Activated CD4-positive, alpha-beta T cell treated with anti-CD3 and anti-CD28 coated beads for 36 hours (primary cell): ENCODE measurements around the gene ENOX1. TPM values are rescaled to one million over a fixed set of nuclear protein-coding genes. Genes with fewer than 3 reads are reported as not detected.

ENCODE experiments used
- ATAC-seq: fragments of 200-7000 bp; cut with Tn5 transposase; one replicate; pipeline ENCODE4 v1.10.0; 2021; ENCODE audit warnings: mild to moderate bottlenecking, moderate library complexity
- CTCF ChIA-PET: fragments of 350-600 bp; sonication (Branson Sonifier 250); formaldehyde crosslinking; loops from one replicate; lab custom pipeline; 2021; ENCODE audit warnings: antibody characterized with exemption; lab: Charles Lee
- POLR2A ChIA-PET: fragments of 350-600 bp; sonication (Branson Sonifier 250); formaldehyde crosslinking; loops from one replicate; lab custom pipeline; 2021; ENCODE audit warnings: antibody characterized with exemption, inconsistent platforms; lab: Charles Lee
- DNase-seq: peaks from one replicate; pipeline ENCODE4 v3.0.0-alpha.2; 2020
- H3K27ac Mint-ChIP-seq: one replicate; pipeline ENCODE4 v1.8.0; 2021; ENCODE audit warnings: mixed read lengths
- H3K27me3 Mint-ChIP-seq: one replicate; pipeline ENCODE4 v1.8.0; 2021; ENCODE audit warnings: mixed read lengths
- H3K36me3 Mint-ChIP-seq: one replicate; pipeline ENCODE4 v1.8.0; 2021; ENCODE audit warnings: low read depth, mixed read lengths
- H3K4me1 Mint-ChIP-seq: one replicate; pipeline ENCODE4 v1.8.0; 2021; ENCODE audit warnings: mixed read lengths
- H3K4me3 Mint-ChIP-seq: one replicate; pipeline ENCODE4 v1.8.0; 2021; ENCODE audit warnings: mild to moderate bottlenecking, moderate library complexity, mixed read lengths
- H3K9me3 Mint-ChIP-seq: one replicate; pipeline ENCODE4 v1.8.0; 2021; ENCODE audit warnings: low read depth, mixed read lengths
- intact Hi-C, 2 experiments: fragments of 100-400 bp; cut with DNase I in 1 of 2; cut with micrococcal nuclease in 1 of 2; formaldehyde crosslinking; loops; one replicate each; pipeline versions ENCODE4 v1.14.2 to v1.15.1; 2022 to 2024; cut with DNase I, micrococcal nuclease
- total RNA-seq, 2 experiments: library from RNA; stranded (reverse); gene quantifications; one replicate each; pipeline ENCODE4 v1.2.3, GENCODE V29; 2021

ENOX1 gene
- total RNA-seq, 2 experiments from 2014 or later, result 0.28 to 0.48 TPM

DNA sequence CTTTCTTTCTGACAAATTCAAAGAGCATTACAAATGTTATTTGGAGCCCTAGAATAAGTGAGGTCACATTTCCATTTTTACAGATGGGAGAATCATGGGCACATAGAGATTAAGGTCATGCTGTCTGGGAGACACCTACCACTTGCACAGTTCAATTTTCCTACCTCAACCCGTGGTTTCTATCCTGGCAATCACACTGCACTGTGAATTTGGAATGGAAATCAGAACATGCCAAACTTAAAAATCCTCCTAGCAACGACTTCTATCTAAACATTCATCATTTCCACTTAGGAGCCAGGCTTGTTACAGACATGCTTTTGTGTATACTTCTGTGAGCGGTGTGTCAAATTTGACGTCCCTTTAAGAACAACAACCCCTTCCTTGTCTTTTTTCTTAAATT lies 511.9 kb downstream of the ENOX1 start:
- ChIA-PET POLR2A (no interaction called here), CTCF (no interaction called here)
- no peaks in the 10 kb centered on the region for H3K9me3 Mint-ChIP-seq
- no peak overlapping the region for H3K27ac Mint-ChIP-seq
- H3K36me3 Mint-ChIP-seq, result no peaks in the 10 kb centered on the region
- H3K4me3 Mint-ChIP-seq, result no peak overlapping the region
- ATAC-seq (no peak), DNase-seq (no peak)
- H3K27me3 Mint-ChIP-seq, result peaks cover 2% of the 10 kb centered on the region
- no peaks in the 10 kb centered on the region for H3K4me1 Mint-ChIP-seq
- intact Hi-C loops, result no loop called here

DNA sequence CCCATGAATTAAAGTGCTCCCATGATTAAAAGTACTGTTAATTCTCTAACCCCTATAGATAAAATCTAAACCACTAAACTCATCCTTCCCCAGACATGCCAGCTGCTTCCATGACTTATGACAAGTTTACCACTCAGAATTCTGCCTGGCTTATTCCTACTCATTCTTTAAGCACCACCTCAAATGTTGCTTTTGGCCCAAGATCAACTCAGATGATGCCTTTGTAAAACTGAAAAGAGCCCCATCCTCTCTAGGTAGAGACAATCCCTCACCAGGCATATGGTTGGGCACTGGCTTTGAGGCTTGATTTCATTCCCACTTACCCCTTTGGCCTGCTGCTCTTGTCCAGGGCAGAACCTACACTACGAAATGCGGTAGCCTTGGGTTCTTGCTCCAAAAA lies 513.4 kb downstream of the ENOX1 start:
- no peak overlapping the region for H3K4me3 Mint-ChIP-seq
- H3K36me3 Mint-ChIP-seq, result no peaks in the 10 kb centered on the region
- ChIA-PET CTCF (no interaction called here), POLR2A (no interaction called here)
- no peaks in the 10 kb centered on the region for H3K4me1 Mint-ChIP-seq
- DNase-seq (no peak), ATAC-seq (no peak)
- no peaks in the 10 kb centered on the region for H3K9me3 Mint-ChIP-seq
- intact Hi-C loops, result no loop called here
- no peak overlapping the region for H3K27ac Mint-ChIP-seq
- H3K27me3 Mint-ChIP-seq, result peaks cover 2% of the 10 kb centered on the region

DNA sequence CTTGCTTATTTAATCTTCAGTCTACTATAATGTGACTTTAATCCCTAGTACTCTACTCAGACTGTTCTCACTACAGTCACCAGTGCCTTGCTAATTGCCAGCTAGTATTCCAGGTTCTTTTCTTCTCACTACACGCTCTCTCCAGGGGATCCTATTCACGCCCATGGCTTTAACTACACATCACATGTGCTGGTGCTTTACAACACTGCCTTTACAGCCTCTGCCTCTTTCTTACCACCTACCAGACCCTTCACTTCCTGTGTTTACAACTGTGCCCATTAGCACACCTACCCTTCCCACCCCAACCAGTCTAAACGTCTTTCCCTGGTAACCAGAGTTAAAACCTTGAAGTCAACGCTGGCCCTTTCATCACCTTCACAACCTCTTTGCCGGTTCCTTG lies 513.9 kb downstream of the ENOX1 start:
- H3K27me3 Mint-ChIP-seq, result peaks cover 2% of the 10 kb centered on the region
- H3K9me3 Mint-ChIP-seq, result no peaks in the 10 kb centered on the region
- H3K36me3 Mint-ChIP-seq, result no peaks in the 10 kb centered on the region
- ATAC-seq (no peak), DNase-seq (no peak)
- no peaks in the 10 kb centered on the region for H3K4me1 Mint-ChIP-seq
- ChIA-PET POLR2A (no interaction called here), CTCF (no interaction called here)
- H3K4me3 Mint-ChIP-seq, result no peak overlapping the region
- intact Hi-C loops, result no loop called here
- H3K27ac Mint-ChIP-seq, result no peak overlapping the region

DNA sequence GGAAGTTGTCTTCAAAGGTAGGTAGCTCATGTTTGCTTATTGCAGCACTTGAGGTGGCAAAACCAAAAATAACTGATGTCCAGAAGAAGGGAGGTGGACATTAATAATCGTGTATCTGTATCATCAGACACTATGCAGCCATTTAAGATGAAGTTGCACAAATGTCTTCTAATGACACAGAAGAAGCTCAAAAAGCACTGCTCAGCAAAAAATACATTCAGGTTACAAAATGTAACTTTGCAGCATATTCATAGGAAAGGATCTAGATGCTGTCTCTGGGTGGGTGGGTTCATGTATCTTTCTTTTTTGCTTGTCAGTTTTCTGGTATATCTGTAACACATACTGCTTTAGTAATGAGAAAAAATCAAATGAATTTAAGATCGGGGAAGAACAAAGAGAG lies 515.6 kb downstream of the ENOX1 start:
- Mint-ChIP-seq H3K4me1 (no peaks in the 10 kb centered on the region), H3K9me3 (no peaks in the 10 kb centered on the region), H3K27ac (no peak overlapping the region), H3K4me3 (no peak overlapping the region), H3K27me3 (peaks cover 2% of the 10 kb centered on the region), H3K36me3 (no peaks in the 10 kb centered on the region)
- intact Hi-C loops, result no loop called here
- ChIA-PET CTCF (interaction anchor here (0.5 kb wide), 1 partner anchor 588 kb away, joined by 3 read pairs; no protein-coding TSS in a partner anchor), POLR2A (no interaction called here)
- DNase-seq, result no peak
- no peak for ATAC-seq

DNA sequence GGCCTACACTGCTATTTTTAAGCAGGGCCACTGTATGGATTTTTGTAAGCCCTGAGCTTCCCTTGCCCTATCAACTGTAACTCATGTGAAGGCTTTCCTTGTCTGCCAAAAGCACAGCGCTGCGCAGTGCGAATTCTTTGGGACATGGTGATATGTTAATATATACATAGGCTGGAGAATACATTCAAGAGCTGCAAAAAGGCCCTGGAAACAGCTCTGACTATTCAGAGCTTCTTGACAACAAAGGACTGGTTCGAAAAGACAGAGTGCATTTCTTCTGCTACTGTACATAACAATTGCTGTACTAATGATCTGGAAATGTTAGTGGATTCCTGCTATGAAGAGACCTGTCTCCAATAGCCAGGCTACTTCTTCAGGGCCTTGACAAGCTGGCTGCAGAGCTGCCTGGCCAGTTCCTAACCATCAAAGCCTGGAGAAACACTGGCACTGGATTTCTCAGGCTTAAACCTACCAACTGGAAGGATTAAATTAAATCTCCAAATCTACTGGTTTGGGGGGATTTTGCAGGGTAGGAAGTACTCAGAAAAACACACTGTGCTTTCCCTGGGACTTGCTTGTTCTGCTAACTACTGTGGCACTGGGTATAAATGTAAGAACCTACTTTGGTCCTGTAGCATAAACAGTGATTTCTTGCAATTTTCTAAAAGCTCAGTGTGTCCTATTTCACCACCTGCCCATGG lies 516.5 kb downstream of the ENOX1 start:
- ATAC-seq (no peak), DNase-seq (no peak)
- Mint-ChIP-seq H3K4me1 (no peaks in the 10 kb centered on the region), H3K36me3 (no peaks in the 10 kb centered on the region), H3K4me3 (no peak overlapping the region), H3K27me3 (peaks cover 2% of the 10 kb centered on the region), H3K9me3 (no peaks in the 10 kb centered on the region), H3K27ac (no peak overlapping the region)
- ChIA-PET CTCF (interaction anchor here (0.6 kb wide), 1 partner anchor 825 kb away, joined by 3 read pairs; no protein-coding TSS in a partner anchor), POLR2A (no interaction called here)
- intact Hi-C loops, result no loop called here

DNA sequence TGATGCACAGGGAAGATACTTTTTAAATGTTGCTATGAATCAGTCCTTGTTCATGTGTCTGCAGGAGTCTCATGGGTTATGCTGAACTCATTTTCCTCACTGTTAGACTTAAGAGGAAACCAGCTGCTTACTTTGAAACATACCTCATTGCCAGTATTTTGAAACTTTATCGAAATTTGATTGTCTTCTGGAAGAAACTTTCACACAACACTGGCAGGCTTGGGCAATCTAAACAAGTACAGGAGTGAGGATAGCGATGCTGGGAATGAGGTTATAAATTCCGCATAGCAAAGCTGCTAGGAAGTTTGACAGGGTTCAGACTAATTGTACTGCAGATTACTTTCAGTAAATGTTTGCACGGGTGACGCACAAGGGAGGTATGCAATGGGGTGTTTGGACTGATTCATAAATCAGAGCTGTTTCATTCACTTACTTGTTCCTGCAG lies 517.7 kb downstream of the ENOX1 start:
- H3K9me3 Mint-ChIP-seq, result no peaks in the 10 kb centered on the region
- ATAC-seq, result no peak
- H3K27ac Mint-ChIP-seq, result no peak overlapping the region
- H3K36me3 Mint-ChIP-seq, result no peaks in the 10 kb centered on the region
- CTCF ChIA-PET, result no interaction called here
- intact Hi-C loops, result no loop called here
- POLR2A ChIA-PET, result no interaction called here
- no peaks in the 10 kb centered on the region for H3K4me1 Mint-ChIP-seq
- no peak for DNase-seq
- H3K27me3 Mint-ChIP-seq, result peaks cover 2% of the 10 kb centered on the region
- no peak overlapping the region for H3K4me3 Mint-ChIP-seq

DNA sequence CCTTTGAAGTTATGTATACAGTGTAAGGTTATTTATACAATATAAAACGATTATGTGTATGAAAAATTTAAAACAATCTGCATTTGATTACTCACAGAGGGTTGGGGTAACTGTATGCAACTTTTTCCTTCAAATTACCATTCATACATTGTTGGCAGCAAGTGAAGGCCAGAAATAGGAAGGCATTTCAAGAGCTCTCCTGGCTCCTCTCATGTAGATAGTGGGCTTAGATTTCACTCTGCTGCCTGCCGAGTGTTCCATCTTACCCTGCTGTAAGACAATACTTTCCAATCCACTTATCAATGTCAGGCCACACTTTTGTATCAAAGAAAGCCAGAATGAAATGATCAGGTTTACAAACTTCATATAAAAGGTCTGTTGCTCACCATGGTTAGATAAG lies 518.1 kb downstream of the ENOX1 start:
- no peak overlapping the region for H3K27ac Mint-ChIP-seq
- H3K4me3 Mint-ChIP-seq, result no peak overlapping the region
- ATAC-seq, result no peak
- POLR2A ChIA-PET, result no interaction called here
- no peaks in the 10 kb centered on the region for H3K9me3 Mint-ChIP-seq
- DNase-seq, result no peak
- CTCF ChIA-PET, result no interaction called here
- intact Hi-C loops, result no loop called here
- peaks cover 2% of the 10 kb centered on the region for H3K27me3 Mint-ChIP-seq
- no peaks in the 10 kb centered on the region for H3K4me1 Mint-ChIP-seq
- no peaks in the 10 kb centered on the region for H3K36me3 Mint-ChIP-seq

DNA sequence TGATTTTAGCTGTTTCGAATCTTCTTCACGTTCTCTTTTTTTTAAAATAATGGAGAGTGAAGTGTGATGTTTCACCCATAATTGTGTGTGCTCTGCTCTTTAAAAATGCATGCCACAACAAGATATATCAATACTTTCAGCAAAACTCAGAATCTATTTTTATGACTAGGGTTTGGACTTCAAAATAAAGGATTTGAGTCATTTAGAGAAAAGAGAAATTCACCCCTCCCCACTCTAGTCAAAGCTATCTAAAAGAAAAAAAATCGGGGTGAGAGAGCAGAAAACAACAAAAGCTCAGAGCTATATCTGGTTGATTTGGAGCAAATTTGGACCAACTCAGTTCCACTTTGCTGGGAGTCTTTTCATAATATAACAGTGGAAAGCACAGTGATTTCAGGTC lies 518.9 kb downstream of the ENOX1 start:
- no peaks in the 10 kb centered on the region for H3K9me3 Mint-ChIP-seq
- no peak overlapping the region for H3K27ac Mint-ChIP-seq
- H3K4me1 Mint-ChIP-seq, result no peaks in the 10 kb centered on the region
- ATAC-seq, result no peak
- peaks cover 2% of the 10 kb centered on the region for H3K27me3 Mint-ChIP-seq
- ChIA-PET POLR2A (no interaction called here), CTCF (interaction anchor here (0.6 kb wide), 1 partner anchor 506 kb away, joined by 3 read pairs; no protein-coding TSS in a partner anchor)
- no peak for DNase-seq
- intact Hi-C loops, result no loop called here
- no peak overlapping the region for H3K4me3 Mint-ChIP-seq
- no peaks in the 10 kb centered on the region for H3K36me3 Mint-ChIP-seq

DNA sequence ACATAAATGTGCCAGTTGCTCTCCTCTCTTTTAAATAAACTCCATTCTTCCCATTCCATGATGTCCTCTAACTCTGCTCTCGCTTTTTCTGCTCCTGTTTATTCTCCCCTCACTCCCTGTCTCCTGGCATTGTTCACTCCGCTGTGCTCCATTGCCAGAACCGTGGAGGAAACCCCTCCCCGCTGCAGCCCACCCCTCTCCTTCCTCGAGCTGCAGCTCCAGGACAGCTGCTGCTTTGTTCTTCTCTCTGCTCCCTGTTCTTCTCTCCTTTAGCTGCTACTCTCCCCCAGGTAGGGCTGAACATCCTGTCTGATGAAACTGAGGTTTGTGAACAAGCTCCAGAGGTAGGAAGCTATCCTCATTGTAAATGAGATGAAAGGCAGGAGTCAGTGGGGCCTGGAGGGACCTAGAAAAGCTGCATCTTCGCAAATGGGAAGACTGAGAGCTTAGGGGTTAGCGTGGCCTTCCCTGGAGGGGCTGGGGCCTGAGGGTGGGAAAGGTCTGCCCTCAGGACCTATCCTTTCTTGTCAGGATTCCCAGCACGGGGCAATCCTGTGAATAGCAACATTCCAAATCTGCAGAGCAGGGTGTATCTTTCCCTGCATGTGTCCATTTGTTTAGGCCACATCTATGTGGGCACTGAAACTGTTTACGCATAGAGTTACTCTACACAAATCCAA lies 519.7 kb downstream of the ENOX1 start:
- intact Hi-C loops, result no loop called here
- H3K9me3 Mint-ChIP-seq, result no peaks in the 10 kb centered on the region
- POLR2A ChIA-PET, result no interaction called here
- no peaks in the 10 kb centered on the region for H3K36me3 Mint-ChIP-seq
- DNase-seq, result no peak
- H3K27me3 Mint-ChIP-seq, result no peaks in the 10 kb centered on the region
- CTCF ChIA-PET, result interaction anchor here (0.6 to 0.7 kb wide), 2 partner anchors 164 to 229 kb away, joined by 3 to 4 read pairs; no protein-coding TSS in a partner anchor
- no peak overlapping the region for H3K27ac Mint-ChIP-seq
- no peak overlapping the region for H3K4me3 Mint-ChIP-seq
- ATAC-seq, result no peak
- H3K4me1 Mint-ChIP-seq, result no peaks in the 10 kb centered on the region

DNA sequence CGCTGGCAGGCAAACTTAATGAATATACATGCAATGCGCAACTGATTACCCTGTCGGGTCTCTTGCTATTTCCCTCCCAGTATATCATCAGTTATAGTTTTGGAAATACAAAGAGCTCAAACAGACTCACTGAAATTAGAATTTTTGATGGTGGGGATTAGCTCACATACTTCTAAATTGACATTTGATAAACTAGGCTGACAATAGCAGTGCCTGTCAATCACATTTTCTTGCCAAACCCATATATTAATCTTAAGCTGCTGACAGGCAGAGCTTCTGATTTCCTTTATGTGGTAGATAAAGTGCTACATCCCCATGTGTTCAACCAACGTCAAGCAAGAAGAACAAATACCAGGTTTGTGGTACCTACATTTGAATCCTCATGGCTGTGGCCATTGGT lies 521.7 kb downstream of the ENOX1 start:
- DNase-seq, result no peak
- H3K27ac Mint-ChIP-seq, result no peak overlapping the region
- no peak overlapping the region for H3K4me3 Mint-ChIP-seq
- no peaks in the 10 kb centered on the region for H3K4me1 Mint-ChIP-seq
- ChIA-PET POLR2A (no interaction called here), CTCF (no interaction called here)
- no peaks in the 10 kb centered on the region for H3K36me3 Mint-ChIP-seq
- H3K27me3 Mint-ChIP-seq, result no peaks in the 10 kb centered on the region
- H3K9me3 Mint-ChIP-seq, result no peaks in the 10 kb centered on the region
- intact Hi-C loops, result no loop called here
- ATAC-seq, result no peak

DNA sequence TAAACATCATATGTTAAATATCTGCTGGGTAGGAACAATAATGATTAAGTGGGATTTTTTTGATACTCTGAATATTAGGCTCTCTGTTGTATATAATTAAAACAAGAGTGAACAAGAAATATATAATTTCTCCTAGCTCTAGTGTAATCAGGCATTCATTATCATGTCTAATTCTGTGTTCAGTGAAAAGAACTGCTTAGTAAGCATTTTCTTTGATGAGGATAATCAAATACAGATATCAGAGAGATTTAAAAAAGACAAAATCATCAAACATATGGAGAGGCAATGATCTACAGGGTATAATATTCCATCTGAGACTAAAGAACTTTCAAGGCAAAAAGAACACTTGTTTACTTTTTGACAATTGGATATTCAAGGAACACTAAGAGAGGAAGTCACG lies 522.3 kb downstream of the ENOX1 start:
- intact Hi-C loops, result no loop called here
- Mint-ChIP-seq H3K27me3 (no peaks in the 10 kb centered on the region), H3K4me3 (no peak overlapping the region), H3K4me1 (no peaks in the 10 kb centered on the region), H3K9me3 (no peaks in the 10 kb centered on the region), H3K36me3 (no peaks in the 10 kb centered on the region), H3K27ac (no peak overlapping the region)
- ATAC-seq (no peak), DNase-seq (no peak)
- CTCF ChIA-PET, result no interaction called here
- POLR2A ChIA-PET, result no interaction called here

DNA sequence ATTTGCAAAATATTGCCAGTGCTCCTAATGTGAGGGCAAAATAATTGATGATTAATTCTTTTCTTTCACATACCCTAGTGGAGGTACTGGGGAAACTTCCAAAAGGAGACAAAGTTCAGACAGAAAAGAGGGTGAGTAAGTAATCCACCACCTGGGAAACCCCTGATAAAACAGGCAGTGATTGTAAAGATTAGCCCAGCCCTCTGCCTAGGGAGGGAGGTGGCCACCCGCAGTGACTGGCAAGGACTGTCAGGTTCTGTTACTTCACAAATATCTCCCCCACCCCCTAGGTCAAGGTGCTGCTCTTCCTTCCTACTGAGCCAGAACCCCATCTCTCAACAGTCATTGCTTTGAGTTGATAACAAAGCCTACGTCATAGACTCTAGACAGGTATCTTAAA lies 523.7 kb downstream of the ENOX1 start:
- ChIA-PET POLR2A (no interaction called here), CTCF (no interaction called here)
- Mint-ChIP-seq H3K27ac (no peak overlapping the region), H3K4me3 (no peak overlapping the region), H3K27me3 (no peaks in the 10 kb centered on the region), H3K4me1 (no peaks in the 10 kb centered on the region), H3K36me3 (no peaks in the 10 kb centered on the region), H3K9me3 (no peaks in the 10 kb centered on the region)
- ATAC-seq (no peak), DNase-seq (no peak)
- intact Hi-C loops, result no loop called here
